Measurements from ENCODE around the gene KRTAP5-8. TPM values are rescaled to one million over a fixed set of nuclear protein-coding genes. Genes with fewer than 3 reads are reported as not detected.

The KRTAP5-8 gene
- total and polyA plus RNA-seq, 2 experiments from 2014 or later, result not detected

DNA sequence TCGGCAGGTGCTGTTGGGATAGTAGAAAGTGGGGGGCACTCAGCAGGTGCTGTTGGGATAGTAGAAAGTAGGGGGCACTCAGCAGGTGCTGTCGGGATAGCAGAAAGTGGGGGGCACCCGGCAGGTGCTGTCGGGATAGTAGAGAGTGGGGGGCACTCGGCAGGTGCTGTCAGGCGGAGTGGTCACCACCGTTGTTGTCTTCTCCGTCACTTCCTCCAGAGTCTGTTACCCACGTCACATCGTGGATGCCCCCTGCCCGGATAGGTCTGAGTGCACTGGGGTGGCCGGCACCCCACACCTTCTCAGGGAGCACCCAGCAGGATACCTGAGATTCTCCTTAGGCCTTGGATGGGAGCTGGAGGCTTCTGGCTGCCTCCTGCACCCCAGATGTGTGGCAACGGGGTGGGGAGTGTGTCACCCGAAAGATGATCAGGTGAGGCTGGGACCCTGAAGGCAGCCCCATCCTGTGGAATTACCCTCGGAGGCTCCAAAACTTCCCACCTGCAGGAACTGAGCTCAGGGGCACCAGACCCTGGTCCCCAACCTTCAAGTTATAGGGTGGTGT, 34.9 kb upstream of the KRTAP5-8 start:
- no peak overlapping the region for H3K27ac ChIP-seq
- H3K27me3 ChIP-seq, result no peaks in the 10 kb centered on the region
- H3K4me1 ChIP-seq (ENCODE audit: low read depth), result no peaks in the 10 kb centered on the region
- no peak for DNase-seq (ENCODE audit: low read depth in 1 of 2, low spot score in 1 of 2)
- H3K4me3 ChIP-seq, result no peak overlapping the region
- peaks cover 7% of the 10 kb centered on the region for H3K36me3 ChIP-seq
- no peaks in the 10 kb centered on the region for H3K9me3 ChIP-seq (ENCODE audit: low read depth)
- TF ChIP-seq, protein P1, sequence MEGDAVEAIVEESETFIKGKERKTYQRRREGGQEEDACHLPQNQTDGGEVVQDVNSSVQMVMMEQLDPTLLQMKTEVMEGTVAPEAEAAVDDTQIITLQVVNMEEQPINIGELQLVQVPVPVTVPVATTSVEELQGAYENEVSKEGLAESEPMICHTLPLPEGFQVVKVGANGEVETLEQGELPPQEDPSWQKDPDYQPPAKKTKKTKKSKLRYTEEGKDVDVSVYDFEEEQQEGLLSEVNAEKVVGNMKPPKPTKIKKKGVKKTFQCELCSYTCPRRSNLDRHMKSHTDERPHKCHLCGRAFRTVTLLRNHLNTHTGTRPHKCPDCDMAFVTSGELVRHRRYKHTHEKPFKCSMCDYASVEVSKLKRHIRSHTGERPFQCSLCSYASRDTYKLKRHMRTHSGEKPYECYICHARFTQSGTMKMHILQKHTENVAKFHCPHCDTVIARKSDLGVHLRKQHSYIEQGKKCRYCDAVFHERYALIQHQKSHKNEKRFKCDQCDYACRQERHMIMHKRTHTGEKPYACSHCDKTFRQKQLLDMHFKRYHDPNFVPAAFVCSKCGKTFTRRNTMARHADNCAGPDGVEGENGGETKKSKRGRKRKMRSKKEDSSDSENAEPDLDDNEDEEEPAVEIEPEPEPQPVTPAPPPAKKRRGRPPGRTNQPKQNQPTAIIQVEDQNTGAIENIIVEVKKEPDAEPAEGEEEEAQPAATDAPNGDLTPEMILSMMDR (IDR thresholded peaks at IDR 0.05; ENCODE audit: low read depth, low read length), result no peak

DNA sequence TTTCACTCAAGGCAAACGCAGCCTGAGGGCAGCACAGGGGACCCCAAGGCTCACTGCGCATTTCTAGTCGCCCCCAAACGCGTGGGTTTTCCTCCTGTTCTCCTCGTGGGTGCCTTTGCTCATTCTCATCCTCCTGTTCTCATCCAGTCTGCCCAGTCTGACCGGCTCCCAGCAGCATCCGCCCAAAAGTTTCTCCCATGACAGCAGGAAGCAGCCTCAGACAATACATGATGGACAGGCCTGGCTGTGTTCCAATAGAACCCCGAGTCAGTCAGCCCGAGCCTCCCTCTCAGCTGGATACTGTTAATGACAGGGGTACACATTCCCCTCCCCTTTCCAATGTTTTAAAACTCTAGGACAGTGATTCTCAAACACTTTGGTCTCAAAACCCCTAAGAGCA, 33.3 kb upstream of the KRTAP5-8 start:
- Histone ChIP-seq H3K4me3 (no peak overlapping the region), H3K36me3 (no peaks in the 10 kb centered on the region), H3K4me1 (ENCODE audit: low read depth) (no peaks in the 10 kb centered on the region), H3K9me3 (ENCODE audit: low read depth) (no peaks in the 10 kb centered on the region), H3K27ac (no peak overlapping the region), H3K27me3 (no peaks in the 10 kb centered on the region)
- DNase-seq (ENCODE audit: low read depth in 1 of 2, low spot score in 1 of 2), result no peak
- TF ChIP-seq, protein P1 (IDR thresholded peaks at IDR 0.05; ENCODE audit: low read depth, low read length), result no peak

DNA sequence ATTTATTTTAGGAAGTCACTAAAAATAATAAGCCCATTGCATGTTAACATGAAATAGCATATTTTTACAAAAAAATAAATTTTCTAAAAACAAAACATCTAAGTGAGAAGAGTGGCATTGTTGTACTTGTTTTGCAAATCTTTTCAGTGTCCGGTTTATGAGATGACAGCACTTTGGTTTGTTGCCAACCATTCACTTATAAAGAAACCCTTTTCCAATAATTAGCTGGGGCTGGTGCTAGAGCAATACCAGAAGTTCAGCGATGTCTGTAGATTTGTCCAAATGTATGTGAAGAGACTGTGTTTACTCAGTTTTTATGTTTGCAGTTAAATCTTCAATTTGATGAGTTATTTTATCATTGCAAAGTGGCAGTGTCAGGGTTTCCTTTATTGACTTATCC, 32.8 kb upstream of the KRTAP5-8 start:
- Histone ChIP-seq H3K4me1 (ENCODE audit: low read depth) (no peaks in the 10 kb centered on the region), H3K36me3 (no peaks in the 10 kb centered on the region), H3K9me3 (ENCODE audit: low read depth) (no peaks in the 10 kb centered on the region), H3K4me3 (no peak overlapping the region), H3K27ac (no peak overlapping the region), H3K27me3 (no peaks in the 10 kb centered on the region)
- no peak for DNase-seq (ENCODE audit: low read depth in 1 of 2, low spot score in 1 of 2)
- TF ChIP-seq, protein P1 (IDR thresholded peaks at IDR 0.05; ENCODE audit: low read depth, low read length), result no peak

DNA sequence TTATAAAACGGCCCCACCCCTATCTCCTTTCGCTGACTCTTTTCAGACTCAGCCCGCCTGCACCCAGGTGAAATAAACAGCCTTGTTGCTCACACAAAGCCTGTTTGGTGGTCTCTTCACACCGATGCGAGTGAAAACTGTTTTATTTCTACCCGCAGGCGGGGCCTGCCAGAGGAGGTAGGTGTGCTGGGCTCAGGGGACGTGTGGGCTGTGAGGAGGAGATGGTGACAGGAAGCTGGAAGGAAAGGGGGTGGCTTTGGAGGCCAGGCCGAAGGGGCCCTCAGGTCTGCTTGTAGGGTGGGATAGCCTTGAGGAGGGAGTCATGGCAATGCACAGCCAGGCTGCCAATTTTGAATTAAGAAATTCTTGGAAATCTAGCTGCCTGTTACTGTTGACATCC, 32.0 kb upstream of the KRTAP5-8 start:
- TF ChIP-seq, protein P1 (IDR thresholded peaks at IDR 0.05; ENCODE audit: low read depth, low read length), result no peak
- H3K4me1 ChIP-seq (ENCODE audit: low read depth), result no peaks in the 10 kb centered on the region
- H3K27ac ChIP-seq, result no peak overlapping the region
- no peak for DNase-seq (ENCODE audit: low read depth in 1 of 2, low spot score in 1 of 2)
- no peak overlapping the region for H3K4me3 ChIP-seq
- H3K36me3 ChIP-seq, result no peaks in the 10 kb centered on the region
- H3K9me3 ChIP-seq (ENCODE audit: low read depth), result no peaks in the 10 kb centered on the region
- no peaks in the 10 kb centered on the region for H3K27me3 ChIP-seq

DNA sequence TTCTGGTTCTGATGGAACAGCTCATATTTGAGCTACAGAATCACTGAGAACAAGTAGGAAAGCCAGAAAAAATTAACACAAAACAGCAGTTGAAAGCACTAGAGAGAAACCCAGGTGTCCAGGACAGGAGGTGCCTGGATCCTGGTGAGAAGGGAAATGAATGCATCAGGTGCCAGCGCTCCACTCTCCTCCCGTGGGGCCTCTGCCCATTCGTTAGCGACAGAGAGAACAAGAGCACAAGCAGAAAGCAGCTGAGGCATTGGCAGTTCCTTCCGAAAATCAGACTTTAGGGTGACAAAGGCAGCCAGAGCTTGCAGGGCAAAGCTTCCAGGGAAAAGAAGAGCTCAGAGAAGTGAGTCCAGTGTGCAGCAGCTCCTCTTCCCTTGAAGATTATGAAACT, 30.7 kb upstream of the KRTAP5-8 start:
- Histone ChIP-seq H3K9me3 (ENCODE audit: low read depth) (no peaks in the 10 kb centered on the region), H3K36me3 (no peaks in the 10 kb centered on the region), H3K4me1 (ENCODE audit: low read depth) (no peaks in the 10 kb centered on the region), H3K4me3 (no peak overlapping the region), H3K27me3 (no peaks in the 10 kb centered on the region), H3K27ac (no peak overlapping the region)
- TF ChIP-seq, protein P1 (IDR thresholded peaks at IDR 0.05; ENCODE audit: low read depth, low read length), result no peak
- DNase-seq (ENCODE audit: low read depth in 1 of 2, low spot score in 1 of 2), result no peak
